PC-3 (cell line): Measurements from ENCODE around the gene NCOA7.

Source experiments
- EZH2 ChIP-seq: fragments of 300-600 bp; sonication (generic); IDR thresholded peaks from one replicate; pipeline ENCODE4 v1.6.1; 2017; ENCODE audit warnings: antibody characterized with exemption, mild to moderate bottlenecking, low read length; ENCODE audit not compliant: unreplicated experiment
- TF ChIP-seq, protein P1 (sequence below): fragments of 300-600 bp; sonication (generic); conservative IDR thresholded peaks from 2 replicates; pipeline ENCODE4 v1.5.1; 2017; ENCODE audit warnings: antibody characterized with exemption, low read depth, mild to moderate bottlenecking, low read length

DNA sequence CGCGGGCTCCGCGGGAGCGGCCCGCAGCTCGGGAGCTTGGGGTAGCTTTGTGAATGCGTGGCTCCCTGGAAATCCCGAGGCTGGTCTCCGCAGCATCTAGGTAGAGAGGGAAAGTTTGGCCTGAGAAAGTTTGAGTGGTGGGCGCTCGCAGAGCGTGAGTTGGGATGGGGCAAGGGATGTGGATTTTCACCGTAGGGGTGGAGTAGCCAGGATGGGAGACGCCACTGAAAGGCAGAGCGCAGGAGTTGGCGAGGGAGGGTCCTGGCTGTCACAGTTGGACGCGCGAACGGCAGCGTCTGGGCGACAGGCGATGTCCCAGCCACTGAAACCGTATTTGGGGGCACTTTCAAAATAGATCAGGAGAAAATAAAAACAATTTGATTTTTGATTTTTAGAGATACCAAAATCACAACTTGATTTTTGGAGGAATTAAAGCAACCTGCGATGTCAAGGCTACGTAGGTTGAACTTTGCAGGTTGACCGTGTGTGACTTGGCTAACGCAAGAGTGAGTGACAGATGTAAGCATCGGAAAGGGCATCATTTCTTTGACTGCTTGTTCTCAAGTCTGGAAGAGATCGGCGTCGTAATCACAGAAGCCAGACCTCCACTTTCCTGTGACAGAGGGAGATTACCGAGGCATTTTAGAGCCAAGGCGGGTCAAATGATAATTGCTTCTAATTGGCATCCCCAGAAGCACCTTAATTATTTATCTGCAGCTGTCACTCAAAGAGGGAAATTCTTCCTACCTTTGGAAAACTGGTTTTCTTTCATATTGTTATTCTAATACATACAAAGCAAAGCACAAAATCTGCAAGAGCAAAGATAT lies 40.7 kb upstream of the NCOA7 start:
- TF ChIP-seq, protein P1, sequence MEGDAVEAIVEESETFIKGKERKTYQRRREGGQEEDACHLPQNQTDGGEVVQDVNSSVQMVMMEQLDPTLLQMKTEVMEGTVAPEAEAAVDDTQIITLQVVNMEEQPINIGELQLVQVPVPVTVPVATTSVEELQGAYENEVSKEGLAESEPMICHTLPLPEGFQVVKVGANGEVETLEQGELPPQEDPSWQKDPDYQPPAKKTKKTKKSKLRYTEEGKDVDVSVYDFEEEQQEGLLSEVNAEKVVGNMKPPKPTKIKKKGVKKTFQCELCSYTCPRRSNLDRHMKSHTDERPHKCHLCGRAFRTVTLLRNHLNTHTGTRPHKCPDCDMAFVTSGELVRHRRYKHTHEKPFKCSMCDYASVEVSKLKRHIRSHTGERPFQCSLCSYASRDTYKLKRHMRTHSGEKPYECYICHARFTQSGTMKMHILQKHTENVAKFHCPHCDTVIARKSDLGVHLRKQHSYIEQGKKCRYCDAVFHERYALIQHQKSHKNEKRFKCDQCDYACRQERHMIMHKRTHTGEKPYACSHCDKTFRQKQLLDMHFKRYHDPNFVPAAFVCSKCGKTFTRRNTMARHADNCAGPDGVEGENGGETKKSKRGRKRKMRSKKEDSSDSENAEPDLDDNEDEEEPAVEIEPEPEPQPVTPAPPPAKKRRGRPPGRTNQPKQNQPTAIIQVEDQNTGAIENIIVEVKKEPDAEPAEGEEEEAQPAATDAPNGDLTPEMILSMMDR, result no peak
- TF ChIP-seq EZH2, result no peak
